HG03520 (cell line): ENCODE data around the gene OVCA2.

ENCODE experiments used
- ATAC-seq: cut with Tn5 transposase; IDR thresholded peaks from one replicate; pipeline ENCODE4 v1.9.1; 2021; ENCODE audit warnings: mild to moderate bottlenecking, moderate library complexity; ENCODE audit not compliant: unreplicated experiment

The OVCA2 gene

GRCh38 chr17:2082003-2082781 is 40.4 kb downstream of the OVCA2 start:
- no peak for ATAC-seq

- ATAC-seq, result no peak
These were observed 41.8 kb downstream of the OVCA2 start for GRCh38 chr17:2083613-2084035.

- no peak for ATAC-seq
These were observed 42.4 kb downstream of the OVCA2 start for GRCh38 chr17:2084036-2084765.

- no peak for ATAC-seq
These were observed 43.2 kb downstream of the OVCA2 start for GRCh38 chr17:2084766-2085647.

GRCh38 chr17:2085648-2085949 is 43.8 kb downstream of the OVCA2 start:
- no peak for ATAC-seq

GRCh38 chr17:2086306-2086705 is 44.5 kb downstream of the OVCA2 start:
- ATAC-seq, result no peak

- no peak for ATAC-seq
These were observed 45.9 kb downstream of the OVCA2 start for GRCh38 chr17:2087597-2088211.

GRCh38 chr17:2089021-2089422 is 47.2 kb downstream of the OVCA2 start:
- peak; percentile 24 for ATAC-seq

- no peak for ATAC-seq
These were observed 48.4 kb downstream of the OVCA2 start for GRCh38 chr17:2090210-2090641.

GRCh38 chr17:2090804-2091534 is 49.1 kb downstream of the OVCA2 start:
- no peak for ATAC-seq

- ATAC-seq, result no peak
These were observed 50.4 kb downstream of the OVCA2 start for GRCh38 chr17:2092253-2092652.
